HG02885 (cell line): ENCODE measurements around the gene LENEP.
"Not testable (repeated sequence)": the region's sequence is repeated elsewhere in the genome, so short reads cannot be mapped to it uniquely, and the experiment has no call there.

Source experiments
- ATAC-seq: cut with Tn5 transposase; IDR thresholded peaks from one replicate; pipeline ENCODE4 v1.9.1; 2021; ENCODE audit warnings: mild to moderate bottlenecking; ENCODE audit not compliant: unreplicated experiment, poor library complexity

The LENEP gene

GRCh38 chr1:154974102-154974807 lies 19.1 kb upstream of the LENEP start, which contains the start of gene CKS1B:
Gene CKS1B, plus strand, starts transcription at chr1:154974681. Its CDS starts 65 bp downstream, at chr1:154974746.
- peak; percentile 83 for ATAC-seq

GRCh38 chr1:154974808-154975408 lies 18.5 kb upstream of the LENEP start:
- peak; percentile 52 for ATAC-seq

GRCh38 chr1:154975409-154976059 lies 17.9 kb upstream of the LENEP start:
- ATAC-seq = no peak

- not testable (repeated sequence) for ATAC-seq
These were observed 15.6 kb upstream of the LENEP start for GRCh38 chr1:154977762-154978161.

GRCh38 chr1:154978360-154978759 lies 15.0 kb upstream of the LENEP start:
- ATAC-seq = no peak

- ATAC-seq = no peak
These were observed 11.0 kb upstream of the LENEP start for GRCh38 chr1:154982341-154982740.

- peak; percentile 99 for ATAC-seq
These were observed 10.3 kb upstream of the LENEP start, which contains the start of gene FLAD1 for GRCh38 chr1:154982897-154983648. Gene FLAD1, plus strand, starts transcription at chr1:154983344. Its CDS starts 351 bp downstream, at chr1:154983695.

- ATAC-seq = no peak
These were observed 9.5 kb upstream of the LENEP start for GRCh38 chr1:154983776-154984466.

- ATAC-seq = not testable (repeated sequence)
These were observed 6.7 kb upstream of the LENEP start for GRCh38 chr1:154986736-154987135.

GRCh38 chr1:154987326-154987725 lies 6.1 kb upstream of the LENEP start:
- ATAC-seq = no peak

- no peak for ATAC-seq
These were observed 5.1 kb upstream of the LENEP start for GRCh38 chr1:154988058-154988954.

GRCh38 chr1:154989195-154989860 lies 4.1 kb upstream of the LENEP start:
- ATAC-seq = no peak

- ATAC-seq = no peak
These were observed 3.1 kb upstream of the LENEP start for GRCh38 chr1:154990276-154990675.

- no peak for ATAC-seq
These were observed 440 bp upstream of the LENEP start for GRCh38 chr1:154992721-154993571.

- ATAC-seq = no peak
These were observed 842 bp downstream of the LENEP start for GRCh38 chr1:154994269-154994587.

- no peak for ATAC-seq
These were observed 1.2 kb downstream of the LENEP start for GRCh38 chr1:154994591-154994990.

- not testable (repeated sequence) for ATAC-seq
These were observed 2.1 kb downstream of the LENEP start for GRCh38 chr1:154995301-154995983.
